IMR-90 (cell line): ENCODE data around the gene TMTC1. TPM values are rescaled to one million over a fixed set of nuclear protein-coding genes. Genes with fewer than 3 reads are reported as not detected.

Source experiments
- ATAC-seq: fragments of 200-7000 bp; cut with Tn5 transposase; 2 replicates; pipeline ENCODE4 v1.9.1; 2020; ENCODE audit warnings: low read depth, mild to moderate bottlenecking, moderate library complexity
- BruUV-seq: library from RNA; stranded (reverse); fragments of 400-500 nt; replicated peaks from 2 replicates; lab custom pipeline; 2021; lab: Mats Ljungman, UMichigan
- CTCF ChIA-PET: fragments of 300-600 bp; formaldehyde crosslinking; extraction: SDS; loops from one replicate; lab custom pipeline; 2021; ENCODE audit warnings: antibody characterized with exemption; lab: Yijun Ruan, JAX
- POLR2A ChIA-PET: fragments of 300-600 bp; sonication (Branson Sonifier 250); formaldehyde crosslinking; loops from one replicate; lab custom pipeline; 2022; ENCODE audit warnings: antibody characterized with exemption; ENCODE audit not compliant: unreplicated experiment; lab: Charles Lee
- DNase-seq: peaks from one replicate; pipeline ENCODE4 v3.0.0; 2013
- H2AFZ ChIP-seq: replicated peaks from 2 replicates; pipeline ENCODE3; 2013; ENCODE audit warnings: low read length, mild to moderate bottlenecking; ENCODE audit not compliant: poor library complexity
- H2AK5ac ChIP-seq: 2 replicates; pipeline ENCODE4 v1.6.1; 2013; ENCODE audit warnings: low read depth, low read length, inconsistent platforms
- H2AK9ac ChIP-seq: replicated peaks from 2 replicates; pipeline ENCODE3; 2013; ENCODE audit warnings: mild to moderate bottlenecking, low read depth, low read length, moderate library complexity; ENCODE audit not compliant: poor library complexity
- H2BK120ac ChIP-seq: 2 replicates; pipeline ENCODE4 v1.6.1; 2013; ENCODE audit warnings: low read depth, low read length, inconsistent platforms
- H2BK15ac ChIP-seq: 3 replicates; pipeline ENCODE4 v1.6.1; 2013; ENCODE audit warnings: low read depth, low read length, inconsistent platforms
- H2BK20ac ChIP-seq: 2 replicates; pipeline ENCODE4 v1.6.1; 2013; ENCODE audit warnings: low read depth, mild to moderate bottlenecking, inconsistent platforms, low read length, moderate library complexity
- H2BK5ac ChIP-seq: 2 replicates; pipeline ENCODE4 v1.6.1; 2013; ENCODE audit warnings: mild to moderate bottlenecking, low read depth, low read length, inconsistent platforms; ENCODE audit not compliant: poor library complexity, severe bottlenecking
- H3K14ac ChIP-seq: replicated peaks from 2 replicates; pipeline ENCODE4 v1.6.1; 2013; ENCODE audit warnings: low read depth, low read length, inconsistent platforms
- H3K18ac ChIP-seq: 2 replicates; pipeline ENCODE4 v1.6.1; 2013; ENCODE audit warnings: low read depth, low read length, control low read depth
- H3K23ac ChIP-seq: 2 replicates; pipeline ENCODE4 v1.6.1; 2013; ENCODE audit warnings: low read depth, low read length, inconsistent platforms
- H3K27ac ChIP-seq: 2 replicates; pipeline ENCODE4 v1.5.1; 2013; ENCODE audit warnings: mild to moderate bottlenecking, control low read depth, low read length; ENCODE audit not compliant: insufficient read depth
- H3K27me3 ChIP-seq: 2 replicates; pipeline ENCODE4 v1.6.1; 2013; ENCODE audit warnings: low read length; ENCODE audit not compliant: control insufficient read depth, insufficient read depth
- H3K36me3 ChIP-seq: 2 replicates; pipeline ENCODE4 v1.6.1; 2013; ENCODE audit warnings: low read length, mixed read lengths; ENCODE audit not compliant: control insufficient read depth, insufficient read depth
- H3K4ac ChIP-seq: 2 replicates; pipeline ENCODE4 v1.6.1; 2013; ENCODE audit warnings: low read depth, low read length, inconsistent platforms
- H3K4me1 ChIP-seq: 2 replicates; pipeline ENCODE4 v1.6.1; 2013; ENCODE audit warnings: low read length, mixed read lengths; ENCODE audit not compliant: control insufficient read depth, insufficient read depth
- H3K4me2 ChIP-seq: 2 replicates; pipeline ENCODE4 v1.6.1; 2013; ENCODE audit warnings: low read depth, mild to moderate bottlenecking, control low read depth, low read length, moderate library complexity
- H3K4me3 ChIP-seq: 2 replicates; pipeline ENCODE4 v1.5.1; 2013; ENCODE audit warnings: low read depth, mild to moderate bottlenecking, control low read depth, low read length, moderate library complexity; ENCODE audit not compliant: insufficient read depth
- H3K56ac ChIP-seq: 2 replicates; pipeline ENCODE4 v1.6.1; 2013; ENCODE audit warnings: low read length, inconsistent platforms; ENCODE audit not compliant: insufficient read depth; ENCODE audit errors: extremely low read depth
- H3K79me1 ChIP-seq, 2 experiments: 2 replicates each; pipeline ENCODE4 v1.6.1; 2013; ENCODE audit warnings: low read length in 2 of 2, inconsistent platforms in 1 of 2, low read depth in 1 of 2
- H3K9ac ChIP-seq: 2 replicates; pipeline ENCODE4 v1.6.1; 2013; ENCODE audit warnings: low read depth, low read length, control low read depth
- H3K9me1 ChIP-seq: 2 replicates; pipeline ENCODE4 v1.6.1; 2013; ENCODE audit warnings: low read length, inconsistent platforms; ENCODE audit not compliant: insufficient read depth
- H3K9me3 ChIP-seq: 2 replicates; pipeline ENCODE4 v1.6.1; 2013; ENCODE audit warnings: low read length; ENCODE audit not compliant: control insufficient read depth, insufficient read depth
- H4K20me1 ChIP-seq: 2 replicates; pipeline ENCODE4 v1.6.1; 2013; ENCODE audit warnings: low read length, inconsistent platforms; ENCODE audit not compliant: insufficient read depth
- H4K5ac ChIP-seq: 2 replicates; pipeline ENCODE4 v1.6.1; 2013; ENCODE audit warnings: mild to moderate bottlenecking, low read depth, low read length, control low read depth
- H4K8ac ChIP-seq, 2 experiments: 2 replicates each; pipeline ENCODE4 v1.6.1; 2013; ENCODE audit warnings: low read depth in 2 of 2, low read length in 2 of 2, control low read depth in 1 of 2, inconsistent platforms in 1 of 2
- H4K91ac ChIP-seq: 2 replicates; pipeline ENCODE4 v1.6.1; 2013; ENCODE audit warnings: low read depth, low read length, inconsistent platforms; ENCODE audit not compliant: insufficient read depth
- BHLHE40 ChIP-seq: fragments of 150-350 bp; IDR thresholded peaks from 2 replicates; pipeline ENCODE4 v1.6.1; 2016; ENCODE audit warnings: mild to moderate bottlenecking, low read depth, low read length
- CEBPB ChIP-seq: IDR thresholded peaks from 2 replicates; pipeline ENCODE4 v1.6.1; 2012; ENCODE audit warnings: low read depth, low read length, improper control_type of control experiment
- CHD1 ChIP-seq: IDR thresholded peaks from 2 replicates; pipeline ENCODE4 v1.6.1; 2012; ENCODE audit warnings: low read depth, low read length, improper control_type of control experiment
- CTCF ChIP-seq: conservative IDR thresholded peaks from 2 replicates; pipeline ENCODE4 v1.5.1; 2012; ENCODE audit warnings: mild to moderate bottlenecking, low read depth, low read length, improper control_type of control experiment
- ELK1 ChIP-seq: fragments of 150-350 bp; IDR thresholded peaks from 2 replicates; pipeline ENCODE4 v1.6.1; 2016; ENCODE audit warnings: low read depth, mild to moderate bottlenecking, low read length, moderate library complexity, borderline replicate concordance
- FOS ChIP-seq: fragments of 150-350 bp; IDR thresholded peaks from 2 replicates; pipeline ENCODE4 v1.6.1; 2016; ENCODE audit warnings: low read depth, low read length
- MAFK ChIP-seq: IDR thresholded peaks from 2 replicates; pipeline ENCODE4 v1.6.1; 2012; ENCODE audit warnings: low read depth, low read length, improper control_type of control experiment
- MAZ ChIP-seq: IDR thresholded peaks from 2 replicates; pipeline ENCODE4 v1.6.1; 2012; ENCODE audit warnings: low read depth, mild to moderate bottlenecking, low read length, improper control_type of control experiment, moderate library complexity, borderline replicate concordance
- MXI1 ChIP-seq: IDR thresholded peaks from 2 replicates; pipeline ENCODE4 v1.6.1; 2012; ENCODE audit warnings: low read depth, mild to moderate bottlenecking, low read length, moderate library complexity, borderline replicate concordance
- NFE2L2 ChIP-seq: fragments of 150-350 bp; IDR thresholded peaks from 2 replicates; pipeline ENCODE4 v1.6.1; 2016; ENCODE audit warnings: low read depth, mild to moderate bottlenecking, low read length
- POLR2A ChIP-seq: IDR thresholded peaks from 2 replicates; pipeline ENCODE4 v1.6.1; 2012; ENCODE audit warnings: mild to moderate bottlenecking, low read depth, low read length
- RAD21 ChIP-seq: IDR thresholded peaks from 2 replicates; pipeline ENCODE4 v1.6.1; 2012; ENCODE audit warnings: low read length, improper control_type of control experiment
- RCOR1 ChIP-seq: IDR thresholded peaks from 2 replicates; pipeline ENCODE4 v1.6.1; 2012; ENCODE audit warnings: mild to moderate bottlenecking, low read length, improper control_type of control experiment; ENCODE audit not compliant: insufficient replicate concordance
- RFX5 ChIP-seq: IDR thresholded peaks from 2 replicates; pipeline ENCODE4 v1.8.0; 2012; ENCODE audit warnings: low read depth, mild to moderate bottlenecking, low read length, moderate library complexity
- SMC3 ChIP-seq: fragments of 150-350 bp; IDR thresholded peaks from 2 replicates; pipeline ENCODE4 v1.6.1; 2016; ENCODE audit warnings: low read depth, mild to moderate bottlenecking, antibody characterized with exemption, low read length, moderate library complexity
- USF2 ChIP-seq: fragments of 150-350 bp; IDR thresholded peaks from 2 replicates; pipeline ENCODE4 v1.6.1; 2017; ENCODE audit warnings: mild to moderate bottlenecking, antibody characterized with exemption, low read length, low read depth
- WGBS, 2 experiments: methylation state at CpG; one replicate each; pipeline versions ENCODE4 v1.1.5 to v1.1.7; 2013; ENCODE audit warnings: missing lambda C conversion rate in 2 of 2; ENCODE audit not compliant: insufficient read length in 1 of 2; ENCODE audit errors: extremely low coverage in 2 of 2; 5-methylcytosine and 5-hydroxymethylcytosine counted together
- dilution Hi-C: fragments of 300-500 bp; cut with HindIII; formaldehyde crosslinking; loops from one replicate; pipeline ENCODE4 v1.14.3; 2018; ENCODE audit warnings: low sequenced_read_pairs; ENCODE audit not compliant: unreplicated experiment
- in situ Hi-C: fragments of 300-500 bp; cut with MboI; formaldehyde crosslinking; loops from 3 replicates; pipeline ENCODE4 v1.14.3; 2019; ENCODE audit warnings: low sequenced_read_pairs, inconsistent platforms, mixed read lengths
- intact Hi-C: fragments of 100-400 bp; cut with micrococcal nuclease; formaldehyde crosslinking; loops from 2 replicates; pipeline ENCODE4 v1.10.0; 2022
- polyA plus RNA-seq, 3 experiments: library from polyadenylated mRNA; depleted of rRNA; stranded (reverse); fragments of >200 nt; gene quantifications; 2 replicates each; pipeline ENCODE4 v1.2.3, GENCODE V29; 2012; ENCODE audit warnings: low replicate concordance in 1 of 3
- total RNA-seq: library from RNA; depleted of rRNA; stranded (reverse); fragments of >200 nt; gene quantifications from 2 replicates; pipeline ENCODE4 v1.2.3, GENCODE V29; 2012

TMTC1 gene
- total and polyA plus RNA-seq, 2 of the 4 experiments (the other 2 are of a cell fraction): 12.5 to 36.4 TPM

GRCh38 chr12:29792132-29792531 is 8.4 kb upstream of the TMTC1 start:
- Histone ChIP-seq H3K18ac (no peak overlapping the region), H3K56ac (no peak overlapping the region), H3K4me3 (no peak overlapping the region), H3K14ac (no peak overlapping the region), H3K27me3 (peaks cover 22% of the 10 kb centered on the region), H2AK5ac (no peak overlapping the region), H3K79me1 (0 out of 4 replicates have a peak, but pooled peaks cover 0 to 3% of the 10 kb centered on the region in 2 experiments), H3K23ac (no peak overlapping the region), H2BK15ac (no peak overlapping the region), H3K9me3 (no peaks in the 10 kb centered on the region), H4K5ac (no peak overlapping the region), H2AFZ (no peak overlapping the region), H2BK5ac (no peak overlapping the region), H4K8ac (no peak overlapping the region), H2BK20ac (no peak overlapping the region), H2AK9ac (peak overlapping the region; percentile 9), H2BK120ac (no peak overlapping the region), H4K91ac (no peak overlapping the region), H4K20me1 (peaks cover 8% of the 10 kb centered on the region; the same call in 1 of the 2 replicates), H3K9me1 (peaks cover 30% of the 10 kb centered on the region), H3K36me3 (no peaks in the 10 kb centered on the region), H3K4me2 (no peak overlapping the region), H3K4me1 (no peaks in the 10 kb centered on the region; the same call in 1 of the 2 replicates), H3K4ac (no peak overlapping the region), H3K9ac (no peak overlapping the region), H3K27ac (no peak overlapping the region)
- 100% methylated on average over 4 of the region's 10 CpGs; no CpG with 5 or more reads in 1 of the 2 experiments for WGBS, 2 experiments
- intact Hi-C loops (no loop called here), in situ Hi-C loops (no loop called here), dilution Hi-C loops (no loop called here)
- TF ChIP-seq MAZ: no peak
- no peak for TF ChIP-seq BHLHE40
- TF ChIP-seq RAD21: no peak
- TF ChIP-seq FOS: no peak
- TF ChIP-seq MAFK: no peak
- no peak for TF ChIP-seq CHD1
- no peak for TF ChIP-seq USF2
- no peak for TF ChIP-seq MXI1
- no peak for TF ChIP-seq POLR2A
- TF ChIP-seq SMC3: no peak
- no peak for TF ChIP-seq NFE2L2
- TF ChIP-seq CTCF: no peak
- TF ChIP-seq ELK1: no peak
- TF ChIP-seq CEBPB: no peak
- TF ChIP-seq RCOR1: no peak
- TF ChIP-seq RFX5: no peak
- BruUV-seq: no TSS peak
- CTCF ChIA-PET: no interaction called here
- POLR2A ChIA-PET: no interaction called here
- DNase-seq (no peak), ATAC-seq (no peak)
